Measurements from ENCODE around the gene CIRBP.

Gene CIRBP

GRCh38 chr19:1230783-1231489, 38.2 kb upstream of the CIRBP start:
- no peak for DNase-seq (ENCODE audit: low spot score)

GRCh38 chr19:1231729-1232637, 37.1 kb upstream of the CIRBP start:
- no peak for DNase-seq (ENCODE audit: low spot score)

GRCh38 chr19:1232652-1233072, 36.5 kb upstream of the CIRBP start:
- DNase-seq (ENCODE audit: low spot score), result no peak

- no peak for DNase-seq (ENCODE audit: low spot score)
These were observed 35.9 kb upstream of the CIRBP start for GRCh38 chr19:1233115-1233667.

- no peak for DNase-seq (ENCODE audit: low spot score)
These were observed 34.8 kb upstream of the CIRBP start for GRCh38 chr19:1234051-1234954.

GRCh38 chr19:1234955-1235380, 34.2 kb upstream of the CIRBP start:
- DNase-seq (ENCODE audit: low spot score), result no peak

- DNase-seq (ENCODE audit: low spot score), result no peak
These were observed 33.2 kb upstream of the CIRBP start for GRCh38 chr19:1235625-1236538.

- no peak for DNase-seq (ENCODE audit: low spot score)
These were observed 32.6 kb upstream of the CIRBP start for GRCh38 chr19:1236576-1236975.

GRCh38 chr19:1237027-1237659, 32.0 kb upstream of the CIRBP start:
- DNase-seq (ENCODE audit: low spot score), result no peak

- DNase-seq (ENCODE audit: low spot score), result no peak
These were observed 31.3 kb upstream of the CIRBP start, which contains the start of gene CBARP for GRCh38 chr19:1237754-1238368. CBARP (minus strand) TSS chr19:1238005; CDS start chr19:1236100, 1,905 bp downstream.

GRCh38 chr19:1238369-1239303, 30.5 kb upstream of the CIRBP start:
- DNase-seq (ENCODE audit: low spot score), result no peak

- no peak for DNase-seq (ENCODE audit: low spot score)
These were observed 29.7 kb upstream of the CIRBP start for GRCh38 chr19:1239420-1239795.

GRCh38 chr19:1239796-1240737, 29.1 kb upstream of the CIRBP start:
- peak; percentile 87 for DNase-seq (ENCODE audit: low spot score)

- DNase-seq (ENCODE audit: low spot score), result no peak
These were observed 28.2 kb upstream of the CIRBP start for GRCh38 chr19:1240925-1241324.

- DNase-seq (ENCODE audit: low spot score), result peak; percentile 93
These were observed 27.6 kb upstream of the CIRBP start, which contains the start of gene ATP5F1D for GRCh38 chr19:1241417-1242095. ATP5F1D (plus strand) TSS chr19:1241751; CDS start chr19:1241851, 100 bp downstream.
